DMS79 treated with DMSO at 0.1 percent for 48 hours (cell line): ENCODE measurements around the gene TMEM192.
"Not testable (repeated sequence)": the region's sequence is repeated elsewhere in the genome, so short reads cannot be mapped to it uniquely, and the experiment has no call there.

Experiments
- DNase-seq: peaks from one replicate; lab custom pipeline; 2025; lab: John Stamatoyannopoulos, UW

TMEM192 gene

GRCh38 chr4:165112368-165113121 lies at the start of gene TMEM192:
TMEM192 (minus strand) TSS chr4:165112860; CDS start chr4:165112773, 87 bp downstream.
- peak; percentile 94 for DNase-seq

GRCh38 chr4:165158762-165159161 lies 46.1 kb upstream of the TMEM192 start:
- no peak for DNase-seq

- DNase-seq = no peak
These were observed 44.2 kb upstream of the TMEM192 start for GRCh38 chr4:165156906-165157305.

- no peak for DNase-seq
These were observed 41.8 kb upstream of the TMEM192 start for GRCh38 chr4:165154482-165154881.

- DNase-seq = no peak
These were observed 39.9 kb upstream of the TMEM192 start for GRCh38 chr4:165152527-165152926.

GRCh38 chr4:165151734-165152133 lies 39.1 kb upstream of the TMEM192 start:
- DNase-seq = no peak

GRCh38 chr4:165150545-165150944 lies 37.9 kb upstream of the TMEM192 start:
- DNase-seq = no peak

GRCh38 chr4:165138843-165139242 lies 26.2 kb upstream of the TMEM192 start:
- DNase-seq = no peak

- no peak for DNase-seq
These were observed 24.5 kb upstream of the TMEM192 start for GRCh38 chr4:165137205-165137604.

- DNase-seq = no peak
These were observed 23.9 kb upstream of the TMEM192 start for GRCh38 chr4:165136529-165136928.

GRCh38 chr4:165133150-165133549 lies 20.5 kb upstream of the TMEM192 start:
- DNase-seq = no peak

GRCh38 chr4:165131247-165131832 lies 18.7 kb upstream of the TMEM192 start:
- DNase-seq = peak; percentile 49

- no peak for DNase-seq
These were observed 17.3 kb upstream of the TMEM192 start for GRCh38 chr4:165129924-165130323.

- not testable (repeated sequence) for DNase-seq
These were observed 13.3 kb upstream of the TMEM192 start for GRCh38 chr4:165125869-165126499.

GRCh38 chr4:165124488-165124887 lies 11.8 kb upstream of the TMEM192 start:
- DNase-seq = no peak

- DNase-seq = no peak
These were observed 5.7 kb upstream of the TMEM192 start for GRCh38 chr4:165118256-165118909.

- DNase-seq = no peak
These were observed 2.6 kb upstream of the TMEM192 start for GRCh38 chr4:165115301-165115700.

- DNase-seq = no peak
These were observed 723 bp downstream of the TMEM192 start for GRCh38 chr4:165111906-165112367.

GRCh38 chr4:165106518-165106917 lies 6.1 kb downstream of the TMEM192 start:
- DNase-seq = no peak

GRCh38 chr4:165101641-165102040 lies 11.0 kb downstream of the TMEM192 start:
- no peak for DNase-seq

- peak; percentile 2 for DNase-seq
These were observed 15.9 kb downstream of the TMEM192 start for GRCh38 chr4:165096776-165097175.

GRCh38 chr4:165095291-165095690 lies 17.4 kb downstream of the TMEM192 start:
- DNase-seq = no peak

- DNase-seq = no peak
These were observed 17.8 kb downstream of the TMEM192 start for GRCh38 chr4:165094873-165095272.
